Measurements from ENCODE around the gene TRMT44.
"Not testable (repeated sequence)": the region's sequence is repeated elsewhere in the genome, so short reads cannot be mapped to it uniquely, and the experiment has no call there.

The TRMT44 gene

DNA sequence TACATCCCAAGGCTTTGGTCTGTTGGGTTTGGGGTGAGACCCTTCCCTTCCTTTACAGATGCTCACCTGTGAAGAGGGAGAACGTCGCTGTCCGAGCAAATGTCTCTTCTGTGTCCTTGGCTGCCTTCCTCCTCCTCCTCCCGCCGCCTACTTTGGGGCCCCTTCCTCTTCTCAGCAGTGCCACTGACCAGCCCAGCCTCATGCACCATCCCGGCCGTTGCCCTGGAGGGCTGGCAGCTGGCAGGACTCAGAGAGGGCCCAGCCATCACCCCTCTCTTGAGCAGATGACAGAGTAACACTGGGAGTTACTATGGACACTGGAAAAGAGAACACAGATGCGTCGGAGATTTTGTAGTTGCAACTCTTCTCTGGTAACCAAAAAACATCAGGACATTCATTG lies 68.2 kb downstream of the TRMT44 start:
- Histone ChIP-seq H3K36me3 (ENCODE audit: control insufficient read depth, insufficient read depth, low read length) (no peaks in the 10 kb centered on the region), H3K9me3 (ENCODE audit: control insufficient read depth, low read length) (no peaks in the 10 kb centered on the region), H3K4me3 (ENCODE audit: insufficient read depth, low read depth, low read length, poor library complexity, severe bottlenecking) (no peak overlapping the region), H3K4me1 (ENCODE audit: control insufficient read depth, insufficient read depth, low read length, poor library complexity, severe bottlenecking) (no peaks in the 10 kb centered on the region), H3K27me3 (replicated peaks; ENCODE audit: control insufficient read depth, insufficient read depth, low read length, poor library complexity, severe bottlenecking) (no peaks in the 10 kb centered on the region), H3K27ac (ENCODE audit: insufficient read depth, low read length, poor library complexity, severe bottlenecking) (no peak overlapping the region)
- DNase-seq, result no peak

DNA sequence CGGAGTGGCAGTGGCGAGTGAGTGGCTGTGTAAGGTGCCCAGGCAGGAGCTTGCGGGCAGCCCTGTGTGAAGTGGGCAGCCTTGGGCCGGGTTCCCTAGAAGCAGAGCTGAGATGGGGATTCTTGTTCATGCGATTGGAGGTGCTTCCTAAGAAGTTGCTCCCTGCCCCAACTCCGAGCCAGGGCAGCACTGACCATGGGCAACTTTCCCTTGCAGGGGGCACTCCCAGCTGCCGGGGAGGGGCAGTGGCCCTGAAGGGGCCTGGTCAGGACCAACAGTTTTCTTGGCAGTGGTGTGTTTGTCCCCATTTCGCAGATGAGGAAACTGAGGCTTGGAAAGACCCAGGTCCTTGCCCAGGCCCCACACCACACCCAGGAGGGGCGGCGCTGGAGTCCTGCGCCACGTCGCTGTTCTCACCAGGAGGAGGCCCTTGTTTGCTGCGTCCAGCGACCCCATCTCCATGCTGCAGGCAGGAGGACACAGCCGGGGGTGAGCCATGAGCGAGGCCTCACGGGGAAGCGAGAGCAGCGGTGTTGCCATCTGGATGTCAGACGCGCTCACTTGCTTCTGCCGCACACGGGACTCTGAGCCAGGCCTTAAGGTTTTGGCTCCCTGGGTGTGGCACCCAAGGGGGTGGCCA lies 68.9 kb downstream of the TRMT44 start:
- no peak overlapping the region for H3K27ac ChIP-seq (ENCODE audit: insufficient read depth, low read length, poor library complexity, severe bottlenecking)
- no peaks in the 10 kb centered on the region for H3K9me3 ChIP-seq (ENCODE audit: control insufficient read depth, low read length)
- DNase-seq, result no peak

DNA sequence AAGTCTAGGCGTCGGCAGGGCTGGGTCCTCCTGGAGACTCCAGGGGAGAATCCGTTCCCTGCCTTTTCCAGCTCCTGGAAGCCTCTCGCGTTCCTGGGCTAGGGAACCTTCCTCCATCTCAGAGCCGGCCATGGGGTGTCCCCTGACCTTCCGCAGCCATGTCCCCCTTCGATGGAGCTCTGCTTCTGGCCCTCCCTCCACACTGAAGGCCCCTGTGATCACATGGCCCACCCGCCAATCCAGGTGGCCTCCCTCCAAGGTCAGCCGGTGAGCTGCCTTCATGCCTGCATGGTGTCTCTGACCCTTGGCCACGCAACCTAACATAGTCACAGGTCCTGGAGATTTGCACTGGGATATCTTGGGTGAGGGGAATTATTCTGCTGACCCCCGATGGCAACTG lies 69.6 kb downstream of the TRMT44 start:
- Histone ChIP-seq H3K36me3 (ENCODE audit: control insufficient read depth, insufficient read depth, low read length) (no peaks in the 10 kb centered on the region), H3K27me3 (replicated peaks; ENCODE audit: control insufficient read depth, insufficient read depth, low read length, poor library complexity, severe bottlenecking) (no peaks in the 10 kb centered on the region), H3K4me3 (ENCODE audit: insufficient read depth, low read depth, low read length, poor library complexity, severe bottlenecking) (no peak overlapping the region), H3K27ac (ENCODE audit: insufficient read depth, low read length, poor library complexity, severe bottlenecking) (no peak overlapping the region), H3K4me1 (ENCODE audit: control insufficient read depth, insufficient read depth, low read length, poor library complexity, severe bottlenecking) (no peaks in the 10 kb centered on the region), H3K9me3 (ENCODE audit: control insufficient read depth, low read length) (no peaks in the 10 kb centered on the region)
- DNase-seq, result no peak

More for the DNA sequence above, 68.9 kb downstream of the TRMT44 start:
- Histone ChIP-seq H3K27me3 (replicated peaks; ENCODE audit: control insufficient read depth, insufficient read depth, low read length, poor library complexity, severe bottlenecking) (no peaks in the 10 kb centered on the region), H3K4me3 (ENCODE audit: insufficient read depth, low read depth, low read length, poor library complexity, severe bottlenecking) (no peak overlapping the region), H3K4me1 (ENCODE audit: control insufficient read depth, insufficient read depth, low read length, poor library complexity, severe bottlenecking) (no peaks in the 10 kb centered on the region), H3K36me3 (ENCODE audit: control insufficient read depth, insufficient read depth, low read length) (no peaks in the 10 kb centered on the region)

DNA sequence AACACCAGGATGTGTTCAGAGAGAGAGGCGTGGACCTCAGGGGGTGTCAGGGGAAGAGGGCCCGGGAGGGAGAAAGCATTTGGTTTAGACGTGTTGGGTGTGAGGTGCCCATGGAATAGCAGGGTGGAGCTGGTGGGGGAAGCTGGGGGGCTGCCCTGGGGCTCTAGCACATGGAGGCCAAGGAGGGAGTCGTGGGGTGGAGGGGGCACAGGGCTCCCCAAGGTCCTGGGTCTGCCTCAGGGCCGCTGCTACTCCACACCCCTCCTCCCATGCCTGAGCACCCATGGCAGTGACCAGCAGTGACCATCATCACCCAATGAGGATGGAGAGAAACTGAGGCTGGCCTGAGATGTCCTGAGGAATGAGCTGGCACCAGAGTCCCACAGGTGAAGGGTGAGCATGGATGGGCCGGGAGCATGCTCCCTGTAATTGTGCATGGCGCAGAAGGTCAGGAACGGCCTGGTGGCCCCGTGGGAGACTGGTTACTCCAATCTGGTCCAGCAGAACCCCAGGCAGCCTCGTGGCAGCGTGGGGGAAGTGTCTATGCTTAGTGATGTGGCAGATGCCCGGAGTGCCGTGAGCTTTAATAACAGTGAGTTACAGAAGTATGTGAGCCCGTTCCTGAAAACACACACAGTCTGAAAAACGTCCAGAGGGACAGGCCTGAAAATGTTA lies 70.2 kb downstream of the TRMT44 start:
- H3K27me3 ChIP-seq (replicated peaks; ENCODE audit: control insufficient read depth, insufficient read depth, low read length, poor library complexity, severe bottlenecking), result no peaks in the 10 kb centered on the region
- no peak for DNase-seq
- H3K4me3 ChIP-seq (ENCODE audit: insufficient read depth, low read depth, low read length, poor library complexity, severe bottlenecking), result no peak overlapping the region
- no peaks in the 10 kb centered on the region for H3K36me3 ChIP-seq (ENCODE audit: control insufficient read depth, insufficient read depth, low read length)
- H3K27ac ChIP-seq (ENCODE audit: insufficient read depth, low read length, poor library complexity, severe bottlenecking), result no peak overlapping the region
- no peaks in the 10 kb centered on the region for H3K4me1 ChIP-seq (ENCODE audit: control insufficient read depth, insufficient read depth, low read length, poor library complexity, severe bottlenecking)
- H3K9me3 ChIP-seq (ENCODE audit: control insufficient read depth, low read length), result no peaks in the 10 kb centered on the region

DNA sequence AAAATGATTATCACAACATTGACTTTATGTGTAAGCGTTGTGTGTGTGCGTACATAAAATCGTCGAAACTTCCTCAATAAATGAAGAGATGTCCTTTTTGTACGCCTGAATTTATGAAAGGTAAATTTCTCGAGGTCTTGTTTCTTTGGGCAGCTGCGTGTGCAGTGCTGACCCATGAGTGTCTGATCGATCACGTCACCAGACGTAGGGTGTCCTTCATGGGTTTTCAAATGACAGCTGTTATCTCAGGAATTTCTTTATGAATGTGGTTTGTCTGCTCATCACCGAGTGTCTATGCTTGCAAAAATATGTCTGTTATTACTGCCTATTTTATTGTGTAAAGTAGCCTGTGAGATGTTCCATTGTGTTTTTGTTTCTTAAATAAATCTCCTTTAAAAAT lies 71.9 kb downstream of the TRMT44 start:
- no peak overlapping the region for H3K27ac ChIP-seq (ENCODE audit: insufficient read depth, low read length, poor library complexity, severe bottlenecking)
- H3K4me3 ChIP-seq (ENCODE audit: insufficient read depth, low read depth, low read length, poor library complexity, severe bottlenecking), result no peak overlapping the region
- no peaks in the 10 kb centered on the region for H3K9me3 ChIP-seq (ENCODE audit: control insufficient read depth, low read length)
- no peaks in the 10 kb centered on the region for H3K36me3 ChIP-seq (ENCODE audit: control insufficient read depth, insufficient read depth, low read length)
- no peaks in the 10 kb centered on the region for H3K4me1 ChIP-seq (ENCODE audit: control insufficient read depth, insufficient read depth, low read length, poor library complexity, severe bottlenecking)
- DNase-seq, result no peak
- H3K27me3 ChIP-seq (replicated peaks; ENCODE audit: control insufficient read depth, insufficient read depth, low read length, poor library complexity, severe bottlenecking), result no peaks in the 10 kb centered on the region

DNA sequence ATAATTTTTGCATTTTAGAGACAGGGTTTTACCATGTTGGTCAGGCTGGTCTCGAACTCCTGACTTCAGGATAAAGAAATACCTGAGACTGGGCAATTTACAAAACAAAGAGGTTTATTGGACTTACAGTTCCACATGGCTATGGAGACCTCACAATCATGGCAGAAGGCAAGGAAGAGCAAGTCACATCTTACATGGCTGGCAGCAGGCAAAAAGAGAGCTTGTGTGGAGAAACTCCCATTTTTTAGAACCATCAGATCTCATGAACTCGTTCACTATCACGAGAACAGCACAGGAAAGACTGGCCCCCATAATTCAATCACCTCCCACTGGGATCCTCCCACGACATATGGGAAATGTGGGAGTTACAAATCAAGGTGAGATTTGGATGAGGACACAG lies 72.5 kb downstream of the TRMT44 start:
- not testable (repeated sequence) for H3K9me3 ChIP-seq (ENCODE audit: control insufficient read depth, low read length); H3K4me3 ChIP-seq (ENCODE audit: insufficient read depth, low read depth, low read length, poor library complexity, severe bottlenecking); H3K27me3 ChIP-seq (replicated peaks; ENCODE audit: control insufficient read depth, insufficient read depth, low read length, poor library complexity, severe bottlenecking); H3K4me1 ChIP-seq (ENCODE audit: control insufficient read depth, insufficient read depth, low read length, poor library complexity, severe bottlenecking); H3K36me3 ChIP-seq (ENCODE audit: control insufficient read depth, insufficient read depth, low read length); H3K27ac ChIP-seq (ENCODE audit: insufficient read depth, low read length, poor library complexity, severe bottlenecking); DNase-seq

DNA sequence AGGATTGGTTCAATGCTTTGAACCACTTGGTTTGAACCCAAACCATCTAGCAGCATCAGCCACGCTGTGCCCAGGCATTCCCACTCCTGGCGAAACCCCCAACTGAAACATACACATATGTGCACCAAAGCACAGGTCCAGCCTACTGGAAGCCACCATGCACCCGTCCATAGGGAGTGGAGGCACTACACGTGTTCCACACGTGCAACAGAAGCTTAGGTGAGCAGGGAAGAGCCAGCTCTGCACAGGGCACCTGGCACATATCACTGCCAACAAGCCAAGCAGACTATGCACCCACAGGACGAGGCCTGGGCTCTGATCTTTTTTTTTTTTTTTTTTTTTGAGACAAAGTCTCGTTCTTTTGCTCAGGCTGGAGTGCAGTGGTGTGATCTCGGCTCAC lies 73.4 kb downstream of the TRMT44 start:
- Histone ChIP-seq H3K27ac (ENCODE audit: insufficient read depth, low read length, poor library complexity, severe bottlenecking) (no peak overlapping the region), H3K4me1 (ENCODE audit: control insufficient read depth, insufficient read depth, low read length, poor library complexity, severe bottlenecking) (no peaks in the 10 kb centered on the region), H3K9me3 (ENCODE audit: control insufficient read depth, low read length) (no peaks in the 10 kb centered on the region), H3K4me3 (ENCODE audit: insufficient read depth, low read depth, low read length, poor library complexity, severe bottlenecking) (no peak overlapping the region), H3K27me3 (replicated peaks; ENCODE audit: control insufficient read depth, insufficient read depth, low read length, poor library complexity, severe bottlenecking) (no peaks in the 10 kb centered on the region), H3K36me3 (ENCODE audit: control insufficient read depth, insufficient read depth, low read length) (no peaks in the 10 kb centered on the region)
- no peak for DNase-seq

DNA sequence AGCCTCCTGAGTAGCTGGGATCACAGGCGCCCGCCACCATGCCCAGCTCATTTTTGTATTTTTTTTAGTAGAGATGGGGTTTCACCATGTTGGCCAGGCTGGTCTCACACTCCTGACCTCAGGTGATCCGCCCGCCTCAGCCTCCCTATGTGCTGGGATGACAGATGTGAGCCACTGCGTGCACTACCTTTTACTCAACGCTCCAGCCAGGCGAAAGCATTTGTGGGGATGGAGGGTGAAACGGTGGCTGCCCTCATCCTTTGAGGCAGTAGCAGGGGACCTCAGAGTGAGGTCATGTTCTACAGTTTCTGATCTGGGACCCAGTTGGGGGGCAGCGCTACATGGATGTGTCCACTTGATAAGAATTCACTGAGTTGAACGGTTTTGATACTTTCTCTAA lies 73.8 kb downstream of the TRMT44 start:
- Histone ChIP-seq H3K4me3 (ENCODE audit: insufficient read depth, low read depth, low read length, poor library complexity, severe bottlenecking) (no peak overlapping the region), H3K36me3 (ENCODE audit: control insufficient read depth, insufficient read depth, low read length) (no peaks in the 10 kb centered on the region), H3K27me3 (replicated peaks; ENCODE audit: control insufficient read depth, insufficient read depth, low read length, poor library complexity, severe bottlenecking) (no peaks in the 10 kb centered on the region), H3K4me1 (ENCODE audit: control insufficient read depth, insufficient read depth, low read length, poor library complexity, severe bottlenecking) (no peaks in the 10 kb centered on the region), H3K9me3 (ENCODE audit: control insufficient read depth, low read length) (no peaks in the 10 kb centered on the region), H3K27ac (ENCODE audit: insufficient read depth, low read length, poor library complexity, severe bottlenecking) (no peak overlapping the region)
- no peak for DNase-seq

DNA sequence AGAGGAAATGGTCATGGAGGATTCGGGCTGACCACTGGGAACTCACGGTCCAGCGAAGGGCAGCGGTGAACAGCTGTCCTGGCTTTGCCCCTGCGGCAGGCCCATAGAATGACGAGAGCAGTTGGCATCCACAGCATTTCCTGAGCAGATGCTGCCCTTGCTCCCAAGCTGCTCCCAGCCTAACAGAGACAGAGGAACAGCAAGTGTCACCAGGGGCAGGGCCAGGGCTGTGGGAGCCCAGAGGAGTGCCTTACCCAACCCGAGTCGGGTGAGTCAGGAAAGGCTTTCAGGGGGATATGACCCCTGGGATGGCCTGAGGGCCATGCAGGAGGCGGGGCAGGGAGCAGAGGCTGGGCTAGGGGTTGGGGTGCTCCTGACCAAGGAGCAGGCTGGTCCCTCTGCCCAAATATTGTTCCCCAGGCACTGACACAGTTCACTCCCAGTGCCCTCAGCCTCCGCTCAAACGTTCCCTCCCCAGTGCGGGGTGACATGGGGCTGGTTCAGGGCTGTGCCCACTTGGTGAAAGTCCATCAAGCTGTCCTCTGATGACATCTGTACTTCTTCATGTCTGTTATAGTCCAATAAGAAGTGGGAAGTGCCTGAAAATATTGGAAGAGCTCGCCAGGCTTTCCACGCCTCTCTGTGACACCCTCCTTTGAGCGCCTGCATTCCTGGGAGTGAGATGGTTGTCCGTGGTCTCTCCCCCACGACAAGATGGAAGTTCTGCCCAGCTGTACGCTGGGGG lies 74.9 kb downstream of the TRMT44 start:
- Histone ChIP-seq H3K4me3 (ENCODE audit: insufficient read depth, low read depth, low read length, poor library complexity, severe bottlenecking) (no peak overlapping the region), H3K4me1 (ENCODE audit: control insufficient read depth, insufficient read depth, low read length, poor library complexity, severe bottlenecking) (no peaks in the 10 kb centered on the region), H3K9me3 (ENCODE audit: control insufficient read depth, low read length) (no peaks in the 10 kb centered on the region), H3K27me3 (replicated peaks; ENCODE audit: control insufficient read depth, insufficient read depth, low read length, poor library complexity, severe bottlenecking) (no peaks in the 10 kb centered on the region), H3K36me3 (ENCODE audit: control insufficient read depth, insufficient read depth, low read length) (no peaks in the 10 kb centered on the region), H3K27ac (ENCODE audit: insufficient read depth, low read length, poor library complexity, severe bottlenecking) (no peak overlapping the region)
- DNase-seq, result no peak

DNA sequence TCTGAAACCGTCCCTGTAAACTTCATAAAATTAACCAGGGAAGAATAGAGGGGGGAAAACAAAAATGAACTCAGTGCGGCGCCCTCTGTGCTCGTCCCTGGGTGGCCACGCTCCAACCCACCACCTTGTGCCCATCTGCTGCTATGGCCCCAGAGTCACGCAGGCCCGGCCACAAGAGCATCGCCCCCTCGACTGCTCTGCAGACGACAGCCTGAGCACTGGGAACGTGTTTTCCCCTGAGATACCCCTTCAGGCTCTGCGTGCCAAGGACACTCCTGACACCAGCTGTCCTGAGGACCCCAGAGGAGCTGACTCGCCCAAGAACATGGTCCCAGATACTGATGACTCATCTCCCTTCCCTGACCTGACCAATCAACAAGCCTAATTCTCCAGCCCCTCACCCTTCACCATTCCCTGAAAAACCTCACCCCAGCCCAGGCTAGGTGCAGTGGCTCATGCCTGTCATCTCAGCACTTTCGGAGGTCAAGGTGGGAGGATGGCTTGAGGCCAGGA lies 75.5 kb downstream of the TRMT44 start:
- Histone ChIP-seq H3K27me3 (replicated peaks; ENCODE audit: control insufficient read depth, insufficient read depth, low read length, poor library complexity, severe bottlenecking) (no peaks in the 10 kb centered on the region), H3K27ac (ENCODE audit: insufficient read depth, low read length, poor library complexity, severe bottlenecking) (no peak overlapping the region), H3K4me3 (ENCODE audit: insufficient read depth, low read depth, low read length, poor library complexity, severe bottlenecking) (no peak overlapping the region), H3K36me3 (ENCODE audit: control insufficient read depth, insufficient read depth, low read length) (no peaks in the 10 kb centered on the region), H3K9me3 (ENCODE audit: control insufficient read depth, low read length) (no peaks in the 10 kb centered on the region), H3K4me1 (ENCODE audit: control insufficient read depth, insufficient read depth, low read length, poor library complexity, severe bottlenecking) (no peaks in the 10 kb centered on the region)
- DNase-seq, result no peak

Measured in effector memory CD4-positive, alpha-beta T cell (primary cell).